ENCODE measurements around the gene CLCF1. TPM values are rescaled to one million over a fixed set of nuclear protein-coding genes. Genes with fewer than 3 reads are reported as not detected.

The CLCF1 gene
- total RNA-seq, 1 donor from 2014 or later = 33.1 TPM

GRCh38 chr11:67349457-67349856 is 23.9 kb downstream of the CLCF1 start:
- TF ChIP-seq, protein P1, sequence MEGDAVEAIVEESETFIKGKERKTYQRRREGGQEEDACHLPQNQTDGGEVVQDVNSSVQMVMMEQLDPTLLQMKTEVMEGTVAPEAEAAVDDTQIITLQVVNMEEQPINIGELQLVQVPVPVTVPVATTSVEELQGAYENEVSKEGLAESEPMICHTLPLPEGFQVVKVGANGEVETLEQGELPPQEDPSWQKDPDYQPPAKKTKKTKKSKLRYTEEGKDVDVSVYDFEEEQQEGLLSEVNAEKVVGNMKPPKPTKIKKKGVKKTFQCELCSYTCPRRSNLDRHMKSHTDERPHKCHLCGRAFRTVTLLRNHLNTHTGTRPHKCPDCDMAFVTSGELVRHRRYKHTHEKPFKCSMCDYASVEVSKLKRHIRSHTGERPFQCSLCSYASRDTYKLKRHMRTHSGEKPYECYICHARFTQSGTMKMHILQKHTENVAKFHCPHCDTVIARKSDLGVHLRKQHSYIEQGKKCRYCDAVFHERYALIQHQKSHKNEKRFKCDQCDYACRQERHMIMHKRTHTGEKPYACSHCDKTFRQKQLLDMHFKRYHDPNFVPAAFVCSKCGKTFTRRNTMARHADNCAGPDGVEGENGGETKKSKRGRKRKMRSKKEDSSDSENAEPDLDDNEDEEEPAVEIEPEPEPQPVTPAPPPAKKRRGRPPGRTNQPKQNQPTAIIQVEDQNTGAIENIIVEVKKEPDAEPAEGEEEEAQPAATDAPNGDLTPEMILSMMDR (IDR thresholded peaks at IDR 0.05; ENCODE audit: insufficient read depth, low read length, poor library complexity, severe bottlenecking) = no peak
- no peak for DNase-seq (ENCODE audit: low read depth)
- Histone ChIP-seq H3K36me3 (ENCODE audit: control insufficient read depth, insufficient read depth, low read length) (no peaks in the 10 kb centered on the region), H3K27me3 (ENCODE audit: control insufficient read depth, insufficient read depth, low read length) (no peaks in the 10 kb centered on the region), H3K4me3 (ENCODE audit: low read depth, low read length) (no peak overlapping the region)

DNA sequence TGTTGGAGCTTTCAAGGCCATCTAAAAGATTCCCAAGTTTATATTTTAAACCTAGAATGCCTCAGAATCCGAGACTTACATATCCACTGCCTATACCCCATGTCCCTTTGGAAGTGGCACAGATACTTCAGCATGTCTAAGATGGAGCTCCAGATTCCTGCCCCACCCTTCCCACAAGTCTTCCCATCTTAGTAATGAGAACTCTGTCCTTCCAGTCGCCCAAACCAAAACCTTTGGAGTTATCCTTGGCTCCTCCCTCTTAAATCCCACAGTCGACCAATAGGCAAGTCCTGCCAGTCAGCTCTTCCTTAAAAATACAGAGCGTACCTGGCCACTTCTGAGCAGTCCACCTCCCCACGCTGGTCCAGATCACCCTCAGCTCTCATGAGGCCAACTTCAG is 24.4 kb downstream of the CLCF1 start:
- H3K4me3 ChIP-seq (ENCODE audit: low read depth, low read length) = no peak overlapping the region
- no peak for DNase-seq (ENCODE audit: low read depth)
- TF ChIP-seq, protein P1 (IDR thresholded peaks at IDR 0.05; ENCODE audit: insufficient read depth, low read length, poor library complexity, severe bottlenecking) = no peak

DNA sequence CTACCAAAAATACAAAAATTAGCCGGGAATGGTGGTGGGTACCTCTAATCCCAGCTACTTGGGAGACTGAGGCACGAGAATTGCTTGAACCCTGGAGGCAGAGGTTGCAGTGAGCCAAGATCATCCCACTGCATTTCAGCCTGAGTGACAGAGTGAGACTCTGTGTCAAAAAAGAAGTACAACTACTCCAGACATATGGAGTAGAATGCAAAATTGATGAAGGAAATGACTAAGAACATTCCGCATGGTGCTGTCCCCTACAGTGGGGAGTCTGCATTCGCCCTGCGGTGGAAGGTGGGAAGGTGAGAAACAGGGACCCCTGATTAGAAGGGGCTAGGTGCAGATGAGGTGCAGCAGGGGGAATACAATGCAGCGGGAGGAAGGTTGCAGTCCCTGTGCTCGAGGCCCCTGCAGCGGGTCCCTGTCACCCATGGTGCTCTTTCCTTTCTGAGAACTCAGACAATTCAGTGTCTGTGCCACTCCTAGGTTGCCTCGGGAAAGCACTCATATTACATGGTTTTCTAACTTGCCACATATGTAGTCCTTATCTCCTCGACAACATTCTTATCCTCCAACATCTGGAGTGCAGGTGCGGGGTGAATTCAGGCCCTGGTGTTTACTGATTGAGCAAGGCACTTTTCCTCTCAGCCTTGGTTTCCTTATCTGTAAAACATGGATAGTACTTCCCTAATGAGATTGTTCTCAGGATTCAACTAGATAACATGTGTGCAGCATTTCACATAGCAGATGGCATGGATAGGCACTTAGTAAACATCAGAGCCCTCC is 25.2 kb downstream of the CLCF1 start:
- Histone ChIP-seq H3K27me3 (ENCODE audit: control insufficient read depth, insufficient read depth, low read length) (no peaks in the 10 kb centered on the region), H3K4me3 (ENCODE audit: low read depth, low read length) (no peak overlapping the region), H3K36me3 (ENCODE audit: control insufficient read depth, insufficient read depth, low read length) (no peaks in the 10 kb centered on the region)
- DNase-seq (ENCODE audit: low read depth) = no peak
- TF ChIP-seq, protein P1 (IDR thresholded peaks at IDR 0.05; ENCODE audit: insufficient read depth, low read length, poor library complexity, severe bottlenecking) = no peak

More for the DNA sequence above, 24.4 kb downstream of the CLCF1 start:
- no peaks in the 10 kb centered on the region for H3K36me3 ChIP-seq (ENCODE audit: control insufficient read depth, insufficient read depth, low read length)
- H3K27me3 ChIP-seq (ENCODE audit: control insufficient read depth, insufficient read depth, low read length) = no peaks in the 10 kb centered on the region

GRCh38 chr11:67345920-67346819 is 27.2 kb downstream of the CLCF1 start:
- Histone ChIP-seq H3K4me3 (ENCODE audit: low read depth, low read length) (no peak overlapping the region), H3K36me3 (ENCODE audit: control insufficient read depth, insufficient read depth, low read length) (no peaks in the 10 kb centered on the region), H3K27me3 (ENCODE audit: control insufficient read depth, insufficient read depth, low read length) (no peaks in the 10 kb centered on the region)
- DNase-seq (ENCODE audit: low read depth) = no peak
- TF ChIP-seq, protein P1 (IDR thresholded peaks at IDR 0.05; ENCODE audit: insufficient read depth, low read length, poor library complexity, severe bottlenecking) = peak; percentile 83

GRCh38 chr11:67345247-67345919 is 28.0 kb downstream of the CLCF1 start:
- no peaks in the 10 kb centered on the region for H3K36me3 ChIP-seq (ENCODE audit: control insufficient read depth, insufficient read depth, low read length)
- no peak overlapping the region for H3K4me3 ChIP-seq (ENCODE audit: low read depth, low read length)
- no peaks in the 10 kb centered on the region for H3K27me3 ChIP-seq (ENCODE audit: control insufficient read depth, insufficient read depth, low read length)
- TF ChIP-seq, protein P1 (IDR thresholded peaks at IDR 0.05; ENCODE audit: insufficient read depth, low read length, poor library complexity, severe bottlenecking) = no peak
- no peak for DNase-seq (ENCODE audit: low read depth)
